Heart left ventricle (tissue), 16 donors: ENCODE results near the gene GGACT. TPM values are rescaled to one million over a fixed set of nuclear protein-coding genes. Genes with fewer than 3 reads are reported as not detected.

Experiments used
- ATAC-seq, 4 donors: fragments of 200-7000 bp; cut with Tn5 transposase; one replicate each; pipeline ENCODE4 v1.9.1; 2020 to 2022; ENCODE audit warnings: moderate library complexity in 4 of 4, mild to moderate bottlenecking in 3 of 4, moderate number of reproducible peaks in 1 of 4
- DNase-seq, 5 donors: peaks; one replicate each; pipeline ENCODE4 v3.0.0-alpha.2; 2020
- H3K27ac ChIP-seq, 12 donors: fragments of 200-600 bp; sonication (generic) in 4 of 12; one replicate each; pipeline versions ENCODE4 v1.5.0 to v1.8.0; 2016 to 2022; ENCODE audit warnings: mild to moderate bottlenecking in 2 of 12
- H3K27me3 ChIP-seq, 9 donors: fragments of 200-600 bp; sonication (generic) in 2 of 9; one replicate each; pipeline versions ENCODE4 v1.5.1 to v1.8.0; 2016 to 2022; ENCODE audit warnings: mild to moderate bottlenecking in 3 of 9
- H3K36me3 ChIP-seq, 9 donors: fragments of 200-600 bp; sonication (generic) in 2 of 9; one replicate each; pipeline versions ENCODE4 v1.5.0 to v1.8.0; 2018 to 2022; ENCODE audit warnings: mild to moderate bottlenecking in 2 of 9
- H3K4me1 ChIP-seq, 12 donors: fragments of 200-600 bp; sonication (generic) in 4 of 12; one replicate each; pipeline versions ENCODE4 v1.5.0 to v1.8.0; 2016 to 2022; ENCODE audit warnings: mild to moderate bottlenecking in 3 of 12
- H3K4me3 ChIP-seq, 12 donors: fragments of 200-600 bp; sonication (generic) in 4 of 12; one replicate each; pipeline versions ENCODE4 v1.5.0 to v1.8.0; 2017 to 2022; ENCODE audit warnings: mild to moderate bottlenecking in 9 of 12, moderate library complexity in 4 of 12
- H3K9me3 ChIP-seq, 12 donors: fragments of 200-600 bp; sonication (generic) in 4 of 12; one replicate each; pipeline versions ENCODE4 v1.5.0 to v1.8.0; 2016 to 2022; ENCODE audit warnings: mild to moderate bottlenecking in 1 of 12
- POLR2A ChIP-seq, 2 donors: fragments of 450-650 bp; IDR thresholded peaks; one replicate each; pipeline ENCODE4 v1.6.1; 2017; ENCODE audit warnings: antibody characterized with exemption in 2 of 2, mild to moderate bottlenecking in 2 of 2, moderate library complexity in 2 of 2
- WGBS, 4 donors: extraction: QIAGEN DNeasy Blood & Tissue Kit in 2 of 4; methylation state at CpG; one replicate each; pipeline versions ENCODE4 v1.1.5 to v1.1.7; 2013 to 2018; 5-methylcytosine and 5-hydroxymethylcytosine counted together
- intact Hi-C, 10 donors: fragments of 100-400 bp; cut with DNase I; formaldehyde crosslinking; loops; one replicate each; pipeline versions ENCODE4 v1.11.1 to v1.14.2; 2022
- polyA plus RNA-seq, 2 donors: library from polyadenylated mRNA; stranded (reverse); fragments of 200-250 nt; gene quantifications; one replicate each; pipeline ENCODE4 v1.2.3, GENCODE V29; 2013
- total RNA-seq, 9 donors: library from RNA; depleted of rRNA in 2 of 9; stranded (reverse); fragments of >200 nt in 2 of 9; fragmentation: NEBNext Ultra II Directional in 3 of 9; extraction: Animal tissue kit (Norgen Biotek cat#: 25700) in 3 of 9; gene quantifications; one replicate each; pipeline versions ENCODE4 v1.1.0 to v1.2.4, GENCODE V29; 2016 to 2023
- TF ChIP-seq, protein P1 (sequence below), 12 donors: fragments of 200-600 bp; sonication (generic) in 4 of 12; IDR thresholded peaks; one replicate each; pipeline versions ENCODE4 v1.5.0 to v1.8.0; 2018 to 2022; ENCODE audit warnings: antibody characterized with exemption in 12 of 12, mild to moderate bottlenecking in 5 of 12
- donor health status: ischemic (EF 13 %, LVEDD 7.1; RV severe dilation, severe dysfunction).
- donor health status: healthy with polysubstance abuse.
- donor health status: DM: no; HTN: yes; CAD: no.
- donor health status: DM: no; HTN: no; CAD: no.
- donor health status: ischemic (EF 25% LVEDD 6.9; RV normal size, moderate dysfunction).
- donor health status: ischemic (EF 25% LVEDD 5.7; RV mildly dilated, moderate dysfunction).
- donor health status: healthy.
- donor health status: DM: yes; HTN: yes; CAD: no.
- donor health status: ischemic (EF 35%, LVEDD 5.7; RV mildly dilated, moderate dysfunction).
- donor health status: nonischemic (EF 11% LVEDD 7.7; RV severe dilation, severe dysfunction).
- donor health status: DM: yes; HTN: yes; CAD: no.
- donor health status: PGD.
- donor health status: ischemic (EF 29% LVEDD 5.4; RV normal size, mild dysfunction).
- donor health status: nonischemic (EF 23%, LVEDD 6.1; RV moderate dilation, normal function).

Gene GGACT
- total and polyA plus RNA-seq, 11 donors, result 0.34 to 3.9 (median 1.3) TPM

- DNase-seq, result no peak
- peaks cover 0 to 11% (median 3%) of the 10 kb centered on the region in 9 donors for H3K36me3 ChIP-seq
- no peak for ATAC-seq
- no peak overlapping the region for H3K27ac ChIP-seq
- no peaks in the 10 kb centered on the region for H3K27me3 ChIP-seq
- peaks cover 0 to 4% (median 0%) of the 10 kb centered on the region in 12 donors for H3K9me3 ChIP-seq
- peaks cover 0 to 31% (median 0%) of the 10 kb centered on the region in 12 donors for H3K4me1 ChIP-seq
- no peak for TF ChIP-seq POLR2A (IDR thresholded peaks at IDR 0.05)
- TF ChIP-seq, protein P1, sequence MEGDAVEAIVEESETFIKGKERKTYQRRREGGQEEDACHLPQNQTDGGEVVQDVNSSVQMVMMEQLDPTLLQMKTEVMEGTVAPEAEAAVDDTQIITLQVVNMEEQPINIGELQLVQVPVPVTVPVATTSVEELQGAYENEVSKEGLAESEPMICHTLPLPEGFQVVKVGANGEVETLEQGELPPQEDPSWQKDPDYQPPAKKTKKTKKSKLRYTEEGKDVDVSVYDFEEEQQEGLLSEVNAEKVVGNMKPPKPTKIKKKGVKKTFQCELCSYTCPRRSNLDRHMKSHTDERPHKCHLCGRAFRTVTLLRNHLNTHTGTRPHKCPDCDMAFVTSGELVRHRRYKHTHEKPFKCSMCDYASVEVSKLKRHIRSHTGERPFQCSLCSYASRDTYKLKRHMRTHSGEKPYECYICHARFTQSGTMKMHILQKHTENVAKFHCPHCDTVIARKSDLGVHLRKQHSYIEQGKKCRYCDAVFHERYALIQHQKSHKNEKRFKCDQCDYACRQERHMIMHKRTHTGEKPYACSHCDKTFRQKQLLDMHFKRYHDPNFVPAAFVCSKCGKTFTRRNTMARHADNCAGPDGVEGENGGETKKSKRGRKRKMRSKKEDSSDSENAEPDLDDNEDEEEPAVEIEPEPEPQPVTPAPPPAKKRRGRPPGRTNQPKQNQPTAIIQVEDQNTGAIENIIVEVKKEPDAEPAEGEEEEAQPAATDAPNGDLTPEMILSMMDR (IDR thresholded peaks at IDR 0.05), result no peak
- intact Hi-C loops, result no loop called here
- WGBS, 4 donors, result 94% methylated on average over 5 of the region's 5 CpGs
- no peak overlapping the region for H3K4me3 ChIP-seq
Observed at GRCh38 chr13:100613031-100613430, 24.4 kb upstream of the GGACT start.

GRCh38 chr13:100611678-100612492, 23.3 kb upstream of the GGACT start:
- Histone ChIP-seq H3K36me3 (peaks cover 0 to 16% (median 5%) of the 10 kb centered on the region in 9 donors), H3K27me3 (no peaks in the 10 kb centered on the region), H3K9me3 (no peaks in the 10 kb centered on the region), H3K4me1 (peaks cover 0 to 31% (median 0%) of the 10 kb centered on the region in 12 donors), H3K27ac (no peak overlapping the region), H3K4me3 (no peak overlapping the region)
- 57 to 70% (median 64%) methylated on average over 9 of the region's 9 CpGs for WGBS, 4 donors
- ATAC-seq (peak in 3 of 4 donors; percentile 77 to 93 (median 91)), DNase-seq (peak in 1 of 5 donors; percentile 41)
- intact Hi-C loops, result no loop called here
- TF ChIP-seq POLR2A (IDR thresholded peaks at IDR 0.05), result no peak
- TF ChIP-seq, protein P1 (IDR thresholded peaks at IDR 0.05), result no peak

DNA sequence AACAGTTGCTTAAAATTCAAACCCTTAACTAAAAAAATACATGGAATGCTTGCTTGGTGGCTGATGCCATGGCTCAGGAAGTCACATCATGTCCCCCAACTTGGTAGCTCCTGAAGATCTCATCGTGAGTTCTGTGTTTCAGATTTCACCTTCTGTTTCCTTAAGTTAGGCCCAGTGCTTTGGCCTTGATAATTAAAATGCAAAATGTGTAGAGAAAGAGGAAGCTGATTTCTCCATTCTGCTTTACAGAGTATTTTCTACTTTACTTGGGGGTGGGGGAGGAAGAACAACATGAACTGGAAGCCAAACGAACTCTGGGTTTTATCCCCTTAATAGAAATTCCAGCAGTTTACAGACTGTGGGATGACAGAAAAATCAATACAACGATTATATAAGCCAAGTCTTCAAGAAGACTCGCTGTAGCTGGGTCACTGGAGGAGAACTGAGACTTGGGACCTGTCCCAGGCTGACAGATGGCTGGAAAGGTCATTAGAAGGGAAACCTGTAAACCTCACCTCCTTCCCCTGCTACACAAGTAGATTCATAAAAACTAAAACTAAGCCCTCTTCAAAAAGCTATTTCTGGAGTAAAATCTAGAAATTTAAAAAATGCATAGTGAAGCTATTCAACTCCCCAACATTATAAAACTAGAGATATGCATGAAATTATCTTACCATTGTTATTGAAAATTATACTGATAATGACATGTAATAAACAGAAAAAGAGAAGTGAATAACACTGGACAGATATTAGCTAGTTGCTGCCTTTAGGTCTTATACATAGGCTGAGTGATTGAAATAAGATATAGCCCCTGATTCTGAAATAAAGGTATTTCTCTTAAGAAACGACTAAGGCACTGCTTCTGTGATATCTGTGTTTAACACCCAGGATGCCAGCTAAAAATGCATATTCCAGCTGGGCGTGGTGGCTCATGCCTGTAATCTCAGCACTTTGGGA, 22.1 kb upstream of the GGACT start:
- peaks cover 0 to 33% (median 0%) of the 10 kb centered on the region in 12 donors for H3K4me1 ChIP-seq
- ATAC-seq, result no peak
- peak overlapping the region in 1 of 12 donors; percentile 58 for H3K27ac ChIP-seq
- no peak overlapping the region for H3K4me3 ChIP-seq
- H3K36me3 ChIP-seq, result peaks cover 0 to 16% (median 5%) of the 10 kb centered on the region in 9 donors
- intact Hi-C loops, result no loop called here
- DNase-seq, result no peak
- H3K9me3 ChIP-seq, result no peaks in the 10 kb centered on the region
- TF ChIP-seq, protein P1 (IDR thresholded peaks at IDR 0.05), result no peak
- TF ChIP-seq POLR2A (IDR thresholded peaks at IDR 0.05), result no peak
- H3K27me3 ChIP-seq, result no peaks in the 10 kb centered on the region
- WGBS, 4 donors, result 62 to 70% (median 67%) methylated on average over 6 of the region's 6 CpGs
